HFF-Myc (cell line): ENCODE measurements around the gene KCTD12.
"Not testable (repeated sequence)": the region's sequence is repeated elsewhere in the genome, so short reads cannot be mapped to it uniquely, and the experiment has no call there.

Experiments used
- DNase-seq: peaks from one replicate; pipeline ENCODE4 v3.0.0-alpha.2; 2011; ENCODE audit warnings: low read depth; ENCODE audit errors: extremely low read depth
- H3K4me3 ChIP-seq: replicated peaks from 2 replicates; pipeline ENCODE4 v1.5.1; 2011; ENCODE audit warnings: low read depth, mild to moderate bottlenecking, control low read depth, low read length
- TF ChIP-seq, protein P1 (sequence below): IDR thresholded peaks from 2 replicates; pipeline ENCODE4 v1.5.1; 2012; ENCODE audit warnings: mild to moderate bottlenecking, low read depth, low read length, control low read depth; ENCODE audit errors: missing control alignments

The KCTD12 gene

DNA sequence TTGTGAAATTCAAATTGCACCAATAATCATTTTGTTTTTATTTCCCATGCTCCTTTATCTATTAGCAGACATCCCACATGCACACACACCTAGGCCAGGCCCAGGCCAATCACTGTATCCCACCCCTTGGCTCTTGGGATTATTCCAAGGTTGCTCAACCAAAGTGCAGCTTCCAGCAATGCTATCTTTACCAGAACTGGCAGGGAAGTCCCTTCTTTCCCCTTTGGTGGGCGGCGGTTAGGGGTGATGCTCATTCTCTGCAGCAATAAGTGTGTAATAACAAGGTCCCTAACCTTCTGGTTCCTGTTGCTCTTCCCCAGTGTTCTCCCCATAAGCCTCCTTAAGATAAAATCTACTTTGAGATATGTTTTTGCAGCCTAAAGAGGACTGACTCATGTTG lies 18.3 kb upstream of the KCTD12 start:
- TF ChIP-seq, protein P1, sequence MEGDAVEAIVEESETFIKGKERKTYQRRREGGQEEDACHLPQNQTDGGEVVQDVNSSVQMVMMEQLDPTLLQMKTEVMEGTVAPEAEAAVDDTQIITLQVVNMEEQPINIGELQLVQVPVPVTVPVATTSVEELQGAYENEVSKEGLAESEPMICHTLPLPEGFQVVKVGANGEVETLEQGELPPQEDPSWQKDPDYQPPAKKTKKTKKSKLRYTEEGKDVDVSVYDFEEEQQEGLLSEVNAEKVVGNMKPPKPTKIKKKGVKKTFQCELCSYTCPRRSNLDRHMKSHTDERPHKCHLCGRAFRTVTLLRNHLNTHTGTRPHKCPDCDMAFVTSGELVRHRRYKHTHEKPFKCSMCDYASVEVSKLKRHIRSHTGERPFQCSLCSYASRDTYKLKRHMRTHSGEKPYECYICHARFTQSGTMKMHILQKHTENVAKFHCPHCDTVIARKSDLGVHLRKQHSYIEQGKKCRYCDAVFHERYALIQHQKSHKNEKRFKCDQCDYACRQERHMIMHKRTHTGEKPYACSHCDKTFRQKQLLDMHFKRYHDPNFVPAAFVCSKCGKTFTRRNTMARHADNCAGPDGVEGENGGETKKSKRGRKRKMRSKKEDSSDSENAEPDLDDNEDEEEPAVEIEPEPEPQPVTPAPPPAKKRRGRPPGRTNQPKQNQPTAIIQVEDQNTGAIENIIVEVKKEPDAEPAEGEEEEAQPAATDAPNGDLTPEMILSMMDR: no peak
- DNase-seq: no peak

DNA sequence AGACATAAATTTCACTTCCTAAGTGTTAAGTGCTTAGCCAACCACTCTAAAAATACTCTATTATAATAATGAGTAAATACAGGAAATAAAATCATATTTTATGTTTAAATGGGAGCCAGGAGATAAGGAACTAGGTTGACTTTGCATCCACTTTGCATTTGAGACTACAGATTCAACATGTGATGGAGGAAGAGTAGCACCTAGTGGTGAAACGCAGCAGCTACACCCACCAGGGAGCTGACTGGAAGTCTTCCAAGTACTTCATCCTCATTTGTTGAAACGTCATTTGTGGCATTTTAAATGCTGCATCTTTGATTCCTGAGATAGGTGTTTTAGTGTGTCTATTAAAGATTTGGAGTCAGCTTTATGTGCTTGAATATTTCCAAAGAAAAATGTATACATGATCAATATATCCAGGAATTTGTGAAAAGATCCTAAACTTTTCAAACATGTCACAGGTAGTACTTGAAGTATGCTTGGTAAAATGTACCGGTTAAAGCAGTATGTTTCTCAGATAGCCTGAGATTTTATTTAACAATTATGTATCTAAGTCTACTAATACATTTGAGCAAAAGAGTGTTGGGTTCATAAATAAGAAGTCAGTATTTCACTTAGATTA lies 17.4 kb upstream of the KCTD12 start:
- no peak overlapping the region for H3K4me3 ChIP-seq
- TF ChIP-seq, protein P1: peak; percentile 99
- DNase-seq: no peak

More for the DNA sequence above, 18.3 kb upstream of the KCTD12 start:
- no peak overlapping the region for H3K4me3 ChIP-seq

DNA sequence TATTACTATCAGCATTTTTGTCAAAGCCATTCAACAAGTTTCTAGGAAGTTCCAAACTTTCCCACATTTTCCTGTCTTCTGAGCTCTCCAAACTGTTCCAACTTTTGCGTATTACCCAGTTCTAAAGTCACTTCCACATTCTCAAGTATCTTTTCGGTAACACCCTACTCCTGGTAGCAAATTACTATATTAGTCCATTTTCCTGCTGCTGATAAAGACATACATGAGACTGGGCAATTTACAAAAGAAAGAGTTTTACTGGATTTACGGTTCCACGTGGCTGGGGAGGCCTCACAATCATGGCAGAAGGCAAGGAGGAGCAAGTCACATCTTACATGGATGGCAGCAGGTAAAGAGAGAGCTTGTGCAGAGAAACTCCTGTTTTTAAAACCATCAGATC lies 12.9 kb upstream of the KCTD12 start:
- not testable (repeated sequence) for H3K4me3 ChIP-seq, DNase-seq

DNA sequence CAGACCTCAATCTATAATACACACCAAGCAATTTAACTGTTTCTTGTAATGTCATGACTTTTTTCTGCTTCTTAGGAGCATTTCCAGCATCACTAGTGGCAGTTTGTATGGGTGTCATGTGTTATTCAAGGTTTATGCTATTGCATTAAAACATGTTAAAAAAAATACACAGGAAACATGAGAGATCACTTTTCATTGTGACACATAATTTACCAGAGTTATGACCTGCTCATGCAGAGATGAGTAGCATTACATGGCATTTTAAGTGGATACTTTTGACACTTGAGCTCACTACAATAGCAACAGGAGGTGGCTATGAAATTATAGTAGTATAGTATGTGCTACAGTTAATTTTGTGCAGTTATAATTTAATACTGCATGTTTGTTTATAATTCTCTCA lies 11.0 kb upstream of the KCTD12 start:
- H3K4me3 ChIP-seq, DNase-seq: not testable (repeated sequence)

DNA sequence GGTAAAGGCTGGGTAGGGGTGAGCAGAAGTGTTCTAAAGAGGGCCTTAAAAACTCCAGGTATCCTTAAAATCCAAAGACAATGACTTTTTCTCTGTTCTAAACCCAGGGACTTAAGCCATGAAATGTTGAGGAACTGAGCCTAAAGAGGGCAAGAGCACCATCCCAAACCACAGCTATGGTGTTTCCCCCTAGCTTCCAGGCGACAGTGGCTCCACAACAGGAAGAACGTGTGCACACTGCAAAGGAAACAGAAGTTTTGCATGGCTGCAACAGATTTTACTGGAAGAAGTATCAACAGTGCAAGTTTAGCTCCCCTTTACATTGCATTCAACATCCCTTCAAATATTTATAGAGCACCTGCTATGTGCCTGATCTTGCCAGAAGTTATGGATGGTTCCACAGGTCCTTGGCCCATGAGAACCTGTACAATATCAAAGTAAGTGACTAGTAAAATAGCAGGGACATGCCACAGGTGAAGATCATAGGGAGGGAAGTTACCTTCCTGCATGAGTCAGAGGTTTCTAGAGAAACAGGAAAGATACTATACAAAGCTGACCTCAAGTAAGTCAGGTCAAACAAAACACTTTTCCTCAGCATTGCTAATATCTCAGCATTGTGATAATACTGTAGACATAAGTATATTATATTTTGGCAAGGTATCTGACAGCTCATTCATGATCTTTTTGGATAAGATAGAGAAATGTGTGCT lies 8.4 kb upstream of the KCTD12 start:
- H3K4me3 ChIP-seq: no peak overlapping the region
- TF ChIP-seq, protein P1: no peak
- DNase-seq: no peak

DNA sequence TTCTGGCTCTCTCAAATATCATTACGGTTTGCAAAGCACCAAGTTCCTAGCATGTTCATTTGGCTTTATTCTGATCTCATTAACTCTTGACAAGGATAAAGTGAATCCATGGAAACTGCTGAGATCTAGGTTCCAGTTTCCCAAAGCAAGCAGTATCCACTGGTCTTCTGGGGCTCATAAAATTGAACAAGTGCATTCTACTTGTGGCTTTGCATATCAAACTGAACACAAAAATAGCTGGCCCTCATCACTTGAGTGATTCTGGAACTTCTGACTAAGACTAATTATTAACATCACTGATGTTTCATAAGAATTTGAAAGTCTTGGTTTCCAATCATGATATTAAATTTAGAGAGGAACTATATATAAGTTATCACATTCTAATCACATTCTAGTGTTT lies 6.3 kb upstream of the KCTD12 start:
- no peak for DNase-seq
- no peak overlapping the region for H3K4me3 ChIP-seq
- TF ChIP-seq, protein P1: no peak

DNA sequence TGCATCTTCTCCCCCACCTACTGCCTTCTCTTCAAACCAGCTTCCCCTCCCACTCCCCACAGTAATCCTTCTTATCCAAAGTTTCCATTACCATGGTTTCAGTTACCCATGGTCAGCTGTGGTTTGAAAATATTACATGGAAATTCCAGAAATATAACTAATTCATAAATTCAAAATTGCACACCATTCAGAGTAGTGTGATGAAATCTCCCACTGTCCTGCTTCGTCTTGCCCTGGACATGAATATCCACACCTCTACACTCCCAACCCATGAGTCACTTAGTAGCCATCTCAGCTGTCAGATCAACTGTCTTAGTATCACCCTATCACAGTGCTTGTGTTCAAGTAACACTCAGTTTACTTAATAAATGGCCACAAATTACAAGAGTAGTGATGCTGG lies 3.8 kb upstream of the KCTD12 start:
- no peak overlapping the region for H3K4me3 ChIP-seq
- DNase-seq: no peak
- TF ChIP-seq, protein P1: no peak

DNA sequence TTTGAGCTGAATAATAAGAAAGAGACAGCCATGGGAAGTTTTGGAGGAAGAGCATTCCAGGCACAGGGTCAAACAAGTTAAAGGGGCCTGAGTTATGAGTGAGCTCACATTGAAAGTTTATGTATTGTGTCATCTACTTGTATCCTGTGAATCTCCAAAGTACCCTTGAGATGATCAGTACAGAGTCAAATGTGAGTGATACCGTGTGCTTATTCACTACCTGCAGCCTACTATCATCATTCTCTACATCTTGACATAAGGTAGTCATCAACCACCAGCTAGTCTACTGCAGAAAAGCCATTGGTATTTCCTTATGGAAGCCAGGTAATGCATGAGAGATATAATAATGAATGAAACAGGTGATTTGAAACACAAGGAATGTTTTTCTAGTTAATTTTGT lies 3.0 kb upstream of the KCTD12 start:
- TF ChIP-seq, protein P1: no peak
- no peak for DNase-seq
- no peak overlapping the region for H3K4me3 ChIP-seq
